Skeletal muscle tissue (tissue), 4 donors: Measurements from ENCODE around the gene TPH2. TPM values are rescaled to one million over a fixed set of nuclear protein-coding genes. Genes with fewer than 3 reads are reported as not detected.

Experiments
- H3K27ac ChIP-seq: one replicate; pipeline ENCODE4 v1.7.0; 2013; ENCODE audit warnings: mild to moderate bottlenecking, low read depth, low read length, inconsistent platforms
- H3K27me3 ChIP-seq, 3 donors: one replicate each; pipeline ENCODE4 v1.7.0; 2013; ENCODE audit warnings: low read length in 3 of 3; ENCODE audit not compliant: control insufficient read depth in 3 of 3, insufficient read depth in 3 of 3
- H3K36me3 ChIP-seq, 3 donors: one replicate each; pipeline ENCODE4 v1.7.0; 2013; ENCODE audit warnings: low read length in 3 of 3; ENCODE audit not compliant: control insufficient read depth in 3 of 3, insufficient read depth in 3 of 3
- H3K4me1 ChIP-seq, 3 donors: one replicate each; pipeline ENCODE4 v1.7.0; 2013; ENCODE audit warnings: low read length in 3 of 3, mild to moderate bottlenecking in 3 of 3; ENCODE audit not compliant: control insufficient read depth in 3 of 3, insufficient read depth in 3 of 3
- H3K4me3 ChIP-seq, 3 donors: one replicate each; pipeline ENCODE4 v1.7.0; 2013; ENCODE audit warnings: low read length in 3 of 3
- H3K9ac ChIP-seq, 3 donors: one replicate each; pipeline ENCODE4 v1.7.0; 2013; ENCODE audit warnings: low read length in 3 of 3, mild to moderate bottlenecking in 3 of 3, moderate library complexity in 2 of 3, low read depth in 1 of 3
- H3K9me3 ChIP-seq, 3 donors: one replicate each; pipeline ENCODE4 v1.7.0; 2013; ENCODE audit warnings: low read length in 3 of 3; ENCODE audit not compliant: control insufficient read depth in 3 of 3
- total RNA-seq: library from RNA; depleted of rRNA; stranded (reverse); fragments of >200 nt; gene quantifications from one replicate; pipeline ENCODE4 v1.2.3, GENCODE V29; 2014
- donor health status: Osteomylitis.

The TPH2 gene
- total RNA-seq, 1 donor from 2014 or later = not detected

DNA sequence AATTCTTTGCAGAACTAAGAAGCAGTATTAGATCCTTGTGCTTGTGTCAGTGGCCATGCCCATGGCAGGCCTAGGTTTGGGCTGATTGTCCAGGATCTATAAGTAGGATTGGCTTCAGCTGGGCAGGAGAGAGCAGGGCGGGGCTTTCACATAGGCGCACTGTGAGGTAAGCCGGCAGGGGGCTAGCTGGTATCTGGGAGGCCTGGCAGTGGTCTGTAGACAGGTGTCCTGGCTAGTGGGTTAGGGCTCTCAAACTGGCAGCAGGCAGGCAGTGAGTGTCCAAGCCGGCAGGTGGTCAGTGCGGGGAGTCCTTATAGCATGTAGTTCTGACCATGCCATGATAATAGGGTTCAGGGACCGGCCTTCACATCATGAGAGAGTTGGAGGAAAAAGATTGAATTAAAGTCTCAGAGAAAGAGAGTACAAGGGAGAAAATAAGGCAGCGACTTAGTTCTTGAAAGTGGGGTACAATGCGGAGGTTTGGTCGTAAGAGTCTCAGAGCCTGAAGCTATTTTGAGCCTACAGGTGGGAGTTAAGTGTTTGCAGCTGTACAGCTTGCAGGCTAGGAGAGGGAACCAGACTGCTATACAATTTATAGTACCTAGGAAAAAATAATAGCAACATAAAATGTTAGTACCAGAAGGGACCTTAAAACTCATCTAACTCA is 137.4 kb downstream of the TPH2 start:
- Histone ChIP-seq H3K4me1 (no peaks in the 10 kb centered on the region), H3K27me3 (no peaks in the 10 kb centered on the region), H3K9ac (no peak overlapping the region)

DNA sequence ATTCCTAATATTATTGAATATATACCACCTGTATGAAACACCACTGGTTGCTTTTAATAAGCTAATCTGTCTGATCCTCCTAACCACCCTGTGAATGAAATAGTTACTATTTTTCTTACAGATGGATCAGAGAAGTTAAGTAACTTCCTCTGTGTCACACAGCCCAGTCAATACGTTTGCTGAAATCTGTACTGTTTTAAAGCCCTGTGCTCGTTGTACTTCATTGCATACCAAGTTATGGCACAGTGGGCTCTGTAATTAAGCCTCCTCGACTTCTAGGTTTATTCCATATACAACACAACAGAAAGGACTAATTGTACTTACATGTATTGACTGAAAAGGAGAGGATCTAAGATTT is 137.9 kb downstream of the TPH2 start:
- H3K4me1 ChIP-seq = no peaks in the 10 kb centered on the region
- peaks cover 0 to 3% (median 0%) of the 10 kb centered on the region in 3 donors for H3K9me3 ChIP-seq
- H3K27me3 ChIP-seq = no peaks in the 10 kb centered on the region
- no peak overlapping the region for H3K27ac ChIP-seq
- H3K4me3 ChIP-seq = no peak overlapping the region
- no peak overlapping the region for H3K9ac ChIP-seq
- no peaks in the 10 kb centered on the region for H3K36me3 ChIP-seq

More for the DNA sequence above, 137.4 kb downstream of the TPH2 start:
- H3K4me3 ChIP-seq = no peak overlapping the region
- H3K36me3 ChIP-seq = no peaks in the 10 kb centered on the region
- peaks cover 0 to 3% (median 0%) of the 10 kb centered on the region in 3 donors for H3K9me3 ChIP-seq
- H3K27ac ChIP-seq = no peak overlapping the region

DNA sequence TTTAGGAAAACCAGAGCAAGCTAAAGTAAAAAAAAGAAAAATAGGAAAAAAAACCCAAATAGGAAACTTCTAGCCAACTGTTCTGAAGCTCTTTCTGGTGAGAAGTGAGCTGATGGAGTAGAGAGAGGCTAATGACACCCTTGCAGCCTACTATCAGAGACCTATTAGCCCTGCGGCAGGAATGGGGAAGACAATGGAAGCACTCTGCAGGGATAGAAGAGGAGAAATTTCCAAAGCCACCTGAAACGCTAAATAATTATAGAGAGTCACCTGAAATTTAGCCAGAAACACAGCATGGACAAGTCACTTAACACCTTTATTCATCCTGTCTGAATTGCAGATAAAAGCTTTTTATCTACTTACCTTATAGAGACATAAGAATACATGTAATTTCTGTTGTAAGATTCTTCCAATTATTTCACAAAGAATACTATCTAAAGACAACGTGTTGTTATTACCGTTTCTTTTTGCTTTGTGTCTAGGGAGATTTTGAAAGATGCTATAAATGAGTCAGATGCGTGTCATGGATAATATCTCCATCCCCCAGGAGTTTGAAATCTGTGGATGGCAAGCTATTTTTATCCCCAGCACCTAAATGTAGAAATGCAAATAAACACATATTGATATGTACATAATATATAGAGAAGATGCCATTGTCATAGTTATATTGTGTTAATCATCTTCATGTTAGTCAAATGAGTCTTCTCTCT is 138.6 kb downstream of the TPH2 start:
- H3K27ac ChIP-seq = no peak overlapping the region
- H3K4me3 ChIP-seq = no peak overlapping the region
- H3K27me3 ChIP-seq = no peaks in the 10 kb centered on the region
- no peaks in the 10 kb centered on the region for H3K36me3 ChIP-seq
- H3K9me3 ChIP-seq = peaks cover 0 to 3% (median 0%) of the 10 kb centered on the region in 3 donors
- no peak overlapping the region for H3K9ac ChIP-seq
- H3K4me1 ChIP-seq = no peaks in the 10 kb centered on the region

DNA sequence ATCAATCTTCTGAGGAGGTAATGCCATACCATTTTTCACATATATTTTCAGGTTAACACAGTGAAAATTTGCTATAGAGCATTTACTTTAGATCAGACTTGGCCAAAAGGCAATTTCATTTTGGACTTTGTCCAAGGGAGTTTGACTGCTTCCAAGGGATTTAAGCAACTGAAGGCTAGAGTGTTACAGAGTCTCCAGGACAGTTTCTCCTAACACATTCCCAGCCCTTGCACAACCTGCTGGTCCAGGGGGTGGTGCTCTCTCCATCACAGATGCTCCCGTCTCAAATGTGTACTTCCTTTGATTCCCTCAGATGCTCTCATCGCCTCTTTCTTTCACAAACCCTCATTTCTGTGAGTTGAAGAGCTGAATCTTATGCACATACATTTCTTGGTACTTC is 143.1 kb downstream of the TPH2 start:
- no peaks in the 10 kb centered on the region for H3K4me1 ChIP-seq
- no peaks in the 10 kb centered on the region for H3K36me3 ChIP-seq
- H3K9me3 ChIP-seq = no peaks in the 10 kb centered on the region

More for the DNA sequence above, 143.1 kb downstream of the TPH2 start:
- Histone ChIP-seq H3K27ac (no peak overlapping the region), H3K27me3 (no peaks in the 10 kb centered on the region), H3K9ac (no peak overlapping the region), H3K4me3 (no peak overlapping the region)

Other genes with a start within 250 kb of the TPH2 start
- 9.9 TPM for gene RAB21, start 184.0 kb upstream of the TPH2 start, total RNA-seq
- gene TBC1D15, start 99.1 kb upstream of the TPH2 start, total RNA-seq = 20.9 TPM